Panc1 (cell line): Measurements from ENCODE around the gene MARK2. TPM values are rescaled to one million over a fixed set of nuclear protein-coding genes. Genes with fewer than 3 reads are reported as not detected.

ENCODE experiments used
- ATAC-seq: fragments of 200-7000 bp; cut with Tn5 transposase; 2 replicates; pipeline ENCODE4 v1.9.1; 2020; ENCODE audit warnings: mild to moderate bottlenecking, moderate library complexity
- BruUV-seq: library from RNA; stranded (reverse); fragments of 400-500 nt; replicated peaks from 2 replicates; lab custom pipeline; 2021; lab: Mats Ljungman, UMichigan
- CTCF ChIA-PET: fragments of 300-600 bp; sonication (Branson Sonifier 250); formaldehyde crosslinking; loops from one replicate; lab custom pipeline; 2022; ENCODE audit warnings: antibody characterized with exemption; lab: Charles Lee
- POLR2A ChIA-PET: fragments of 300-600 bp; sonication (Branson Sonifier 250); formaldehyde crosslinking; loops from one replicate; lab custom pipeline; 2022; ENCODE audit warnings: antibody characterized with exemption; lab: Charles Lee
- DNase-seq: peaks from one replicate; pipeline ENCODE4 v3.0.0-alpha.2; 2010; ENCODE audit warnings: low read depth, low spot score
- H3K27ac ChIP-seq: 2 replicates; pipeline ENCODE4 v1.5.1; 2011; ENCODE audit warnings: mild to moderate bottlenecking, low read length, inconsistent platforms
- H3K27me3 ChIP-seq: fragments of 200-500 bp; sonication (Bioruptor generic); 2 replicates; pipeline ENCODE4 v1.6.0; 2014; ENCODE audit warnings: low read length, inconsistent platforms; ENCODE audit not compliant: control insufficient read depth, insufficient read depth
- H3K36me3 ChIP-seq: fragments of 200-500 bp; sonication (Bioruptor generic); 2 replicates; pipeline ENCODE4 v1.5.1; 2014; ENCODE audit warnings: inconsistent platforms, mild to moderate bottlenecking, low read length, moderate library complexity; ENCODE audit not compliant: control insufficient read depth, insufficient read depth
- H3K4me1 ChIP-seq: 2 replicates; pipeline ENCODE4 v1.5.1; 2011; ENCODE audit warnings: inconsistent platforms, mild to moderate bottlenecking, low read length, moderate library complexity; ENCODE audit not compliant: control insufficient read depth, insufficient read depth
- H3K4me3 ChIP-seq, 2 experiments: 2 replicates each; pipeline ENCODE4 v1.5.1; 2011 to 2012; ENCODE audit warnings: low read depth in 2 of 2, low read length in 2 of 2, mild to moderate bottlenecking in 2 of 2, inconsistent platforms in 1 of 2, moderate library complexity in 1 of 2
- H3K9me3 ChIP-seq: fragments of 200-500 bp; sonication (Bioruptor generic); 2 replicates; pipeline ENCODE4 v1.5.1; 2014; ENCODE audit warnings: low read depth, mild to moderate bottlenecking, inconsistent platforms, low read length, moderate library complexity; ENCODE audit not compliant: control insufficient read depth, insufficient read depth
- CTCF ChIP-seq: fragments of 450-650 bp; IDR thresholded peaks from 2 replicates; pipeline ENCODE4 v1.5.1; 2017; ENCODE audit warnings: mild to moderate bottlenecking
- POLR2AphosphoS5 ChIP-seq: IDR thresholded peaks from 2 replicates; pipeline ENCODE4 v1.6.1; 2012; ENCODE audit warnings: mild to moderate bottlenecking, low read depth, low read length, moderate library complexity
- REST ChIP-seq, 2 experiments: IDR thresholded peaks; 2 replicates each; pipeline ENCODE4 v1.6.1; 2011 to 2012; ENCODE audit warnings: low read depth in 2 of 2, control low read depth in 1 of 2, low read length in 1 of 2, mild to moderate bottlenecking in 1 of 2, moderate library complexity in 1 of 2; ENCODE audit not compliant: insufficient read depth in 1 of 2
- SIN3A ChIP-seq: IDR thresholded peaks from 2 replicates; pipeline ENCODE4 v1.6.1; 2012; ENCODE audit warnings: low read depth, mild to moderate bottlenecking, low read length, moderate library complexity, borderline replicate concordance; ENCODE audit not compliant: insufficient read depth
- TCF7L2 ChIP-seq: IDR thresholded peaks from 2 replicates; pipeline ENCODE4 v1.6.1; 2011; ENCODE audit warnings: mild to moderate bottlenecking, low read depth, low read length, inconsistent platforms
- in situ Hi-C: cut with HindIII; loops from 2 replicates; pipeline ENCODE4 v1.10.0; 2016; ENCODE audit warnings: low sequenced_read_pairs, low pct_unique_long_range_greater_than_20kb
- intact Hi-C: fragments of 100-400 bp; cut with micrococcal nuclease; formaldehyde crosslinking; loops from one replicate; pipeline ENCODE4 v1.10.0; 2022; ENCODE audit not compliant: unreplicated experiment
- total RNA-seq: library from RNA; stranded (reverse); gene quantifications from one replicate; pipeline ENCODE4 v1.2.1, GENCODE V29; 2021; ENCODE audit not compliant: unreplicated experiment

Gene MARK2
- total RNA-seq, 1 experiment from 2014 or later, result 41.1 TPM

DNA sequence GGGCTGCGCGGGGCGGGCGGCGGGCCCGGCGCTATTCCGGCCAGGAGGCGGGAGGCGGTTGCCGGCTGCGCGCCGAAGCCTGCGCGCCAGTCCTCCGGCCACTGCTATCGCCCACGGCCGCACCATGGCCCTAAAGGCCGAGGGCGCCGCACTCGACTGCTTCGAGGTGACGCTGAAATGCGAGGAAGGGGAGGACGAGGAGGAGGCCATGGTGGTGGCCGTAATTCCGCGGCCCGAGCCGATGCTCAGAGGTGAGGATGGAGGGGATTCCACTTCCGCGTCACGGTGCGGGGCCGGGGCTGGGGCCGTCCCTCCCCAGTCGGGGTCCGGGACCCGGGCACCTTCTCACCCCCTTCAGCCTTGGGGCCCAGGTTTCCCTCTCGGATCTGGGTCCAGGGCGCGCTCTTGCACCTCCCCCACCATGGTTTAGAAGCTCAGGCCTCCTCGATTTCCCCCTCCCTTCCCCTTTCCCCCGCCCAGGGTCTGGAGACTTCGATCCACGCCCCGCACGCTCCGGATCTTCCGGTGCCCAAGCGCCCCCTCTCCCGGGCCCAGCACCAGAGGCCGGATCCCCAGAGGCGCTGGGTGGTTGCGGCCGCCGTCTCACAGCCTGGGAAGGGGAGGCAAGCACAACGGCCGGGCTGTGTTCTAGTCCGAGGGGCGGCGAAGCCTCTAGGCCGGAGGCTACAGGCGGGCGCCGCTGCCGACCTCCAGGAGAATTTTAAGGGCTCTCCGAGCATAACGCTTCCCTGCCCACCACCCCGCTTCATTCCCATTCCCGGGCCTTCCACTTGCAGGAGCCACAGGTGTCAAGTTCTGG is 25.1 kb upstream of the MARK2 start:
- ATAC-seq (peak; percentile 77), DNase-seq (no peak)
- TF ChIP-seq SIN3A (0 out of 2 replicates have a peak, but pooled peaks have one; percentile 23), POLR2AphosphoS5 (no peak), TCF7L2 (no peak), CTCF (no peak), REST (IDR thresholded peaks at IDR 0.05; ENCODE audit: insufficient read depth in 1 of 2, low read depth in 2 of 2, low read length in 1 of 2) (no peak)
- H3K4me3 ChIP-seq, result peak overlapping the region; percentile 83 to 89
- peaks cover 4% of the 10 kb centered on the region for H3K36me3 ChIP-seq
- CTCF ChIA-PET, result no interaction called here
- H3K27ac ChIP-seq, result peak overlapping the region; percentile 78
- no peaks in the 10 kb centered on the region for H3K27me3 ChIP-seq
- no TSS peak for BruUV-seq
- intact Hi-C loops, result no loop called here
- peaks cover 14% of the 10 kb centered on the region for H3K4me1 ChIP-seq
- POLR2A ChIA-PET, result no interaction called here
- H3K9me3 ChIP-seq, result no peaks in the 10 kb centered on the region
- in situ Hi-C loops, result no loop called here

DNA sequence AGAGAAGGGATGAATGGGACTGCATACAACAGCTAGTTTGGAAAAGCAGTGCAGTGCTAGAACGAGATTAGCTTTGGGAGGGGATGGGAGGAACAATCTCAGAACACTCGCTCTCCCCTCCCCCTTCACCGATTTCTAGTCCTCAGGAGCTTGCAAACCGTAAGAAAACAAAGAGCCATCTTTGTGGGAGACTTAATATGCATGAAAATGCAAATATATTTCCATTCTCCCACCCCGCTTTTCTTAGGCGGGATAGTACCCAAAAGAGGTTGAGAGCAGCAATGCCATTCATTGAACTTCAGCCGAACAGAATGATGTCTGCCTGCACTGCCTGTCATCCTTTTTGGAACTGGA is 24.6 kb upstream of the MARK2 start:
- TF ChIP-seq REST (IDR thresholded peaks at IDR 0.05; ENCODE audit: insufficient read depth in 1 of 2, low read depth in 2 of 2, low read length in 1 of 2) (no peak), TCF7L2 (no peak), POLR2AphosphoS5 (no peak), CTCF (no peak), SIN3A (no peak)
- H3K4me3 ChIP-seq, result peak overlapping the region; percentile 83 to 89
- H3K36me3 ChIP-seq, result peaks cover 4% of the 10 kb centered on the region
- no TSS peak for BruUV-seq
- CTCF ChIA-PET, result no interaction called here
- POLR2A ChIA-PET, result no interaction called here
- no peaks in the 10 kb centered on the region for H3K9me3 ChIP-seq
- no peak for DNase-seq
- H3K27ac ChIP-seq, result peak overlapping the region; percentile 78
- ATAC-seq, result no peak
- peaks cover 14% of the 10 kb centered on the region for H3K4me1 ChIP-seq
- in situ Hi-C loops, result no loop called here
- H3K27me3 ChIP-seq, result no peaks in the 10 kb centered on the region
- intact Hi-C loops, result no loop called here
